Upper lobe of right lung (tissue), 1 donor: ENCODE measurements around the gene MICALL2. TPM values are rescaled to one million over a fixed set of nuclear protein-coding genes. Genes with fewer than 3 reads are reported as not detected.

ENCODE experiments used
- ATAC-seq: fragments of 200-7000 bp; cut with Tn5 transposase; one replicate; pipeline ENCODE4 v1.9.1; 2020; ENCODE audit warnings: mild to moderate bottlenecking, moderate library complexity
- DNase-seq: peaks from one replicate; pipeline ENCODE4 v3.0.0-alpha.2; 2020
- H3K27ac ChIP-seq: fragments of 200-600 bp; one replicate; pipeline ENCODE4 v1.8.0; 2022
- H3K27me3 ChIP-seq: fragments of 200-600 bp; one replicate; pipeline ENCODE4 v1.8.0; 2022; ENCODE audit warnings: mild to moderate bottlenecking
- H3K36me3 ChIP-seq: fragments of 200-600 bp; one replicate; pipeline ENCODE4 v1.8.0; 2022
- H3K4me1 ChIP-seq: fragments of 200-600 bp; one replicate; pipeline ENCODE4 v1.8.0; 2022
- H3K4me3 ChIP-seq: fragments of 200-600 bp; one replicate; pipeline ENCODE4 v1.8.0; 2022; ENCODE audit warnings: mild to moderate bottlenecking
- H3K9me3 ChIP-seq: fragments of 200-600 bp; one replicate; pipeline ENCODE4 v1.8.0; 2022
- intact Hi-C: fragments of 100-400 bp; cut with DNase I; formaldehyde crosslinking; loops from one replicate; pipeline ENCODE4 v1.11.0; 2022
- total RNA-seq: library from RNA; stranded (reverse); fragmentation: NEBNext Ultra II Directional; extraction: Animal tissue kit (Norgen Biotek cat#: 25700); gene quantifications from one replicate; pipeline ENCODE4 v1.2.1, GENCODE V29; 2021
- TF ChIP-seq, protein P1 (sequence below): fragments of 200-600 bp; IDR thresholded peaks from one replicate; pipeline ENCODE4 v1.8.0; 2022; ENCODE audit warnings: antibody characterized with exemption
- donor health status: DM: no; HTN: yes; CAD: no; lungs with severe emphysema.

Gene MICALL2
- total RNA-seq, 1 donor from 2014 or later = 37.6 TPM

DNA sequence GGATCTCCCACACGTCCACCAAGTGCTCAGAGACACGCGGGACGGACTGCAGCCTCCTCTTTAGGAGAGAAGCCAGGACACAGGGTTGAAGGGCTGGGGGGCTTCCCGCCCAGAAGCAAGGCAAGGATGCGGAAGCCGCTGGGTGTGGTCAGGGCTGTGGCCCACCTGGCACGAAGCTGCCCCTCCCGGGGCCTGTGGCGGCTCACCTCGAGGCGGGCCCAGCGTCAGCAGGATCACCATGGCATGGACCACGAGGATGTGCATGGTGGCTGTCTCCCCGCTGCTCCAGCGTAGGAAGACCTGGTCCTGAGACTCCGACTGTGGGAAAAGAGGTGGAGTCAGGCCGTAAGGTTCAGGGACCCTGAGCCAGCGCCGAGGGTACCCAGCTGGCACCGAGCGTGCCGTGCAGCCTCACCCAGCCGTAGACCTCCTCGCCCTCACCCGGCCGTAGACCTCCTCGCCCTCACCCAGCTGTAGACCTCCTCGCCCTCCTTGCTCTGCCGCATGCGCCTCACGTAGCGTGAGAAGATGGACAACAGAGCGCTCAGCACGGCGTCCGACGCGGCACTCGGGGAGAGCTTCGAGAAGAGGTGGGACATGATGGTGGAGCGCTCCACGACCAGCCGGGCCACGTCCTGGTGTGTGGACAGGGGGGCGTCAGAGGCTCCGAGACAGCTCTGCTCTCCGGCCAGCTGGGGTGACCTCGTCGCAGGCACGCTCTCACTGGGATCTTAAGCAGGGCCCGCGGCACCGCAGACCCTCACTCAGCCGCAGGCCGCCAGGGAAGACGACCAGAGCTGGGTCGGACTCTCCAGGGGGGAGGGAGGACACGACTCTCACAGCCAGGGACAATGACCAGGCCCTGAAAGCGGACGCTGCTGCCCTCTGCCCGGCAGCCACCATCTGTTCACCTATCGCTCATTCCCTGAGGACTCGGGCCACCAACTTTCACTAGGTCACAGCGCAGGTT, 24.6 kb upstream of the MICALL2 start:
- peaks cover 86% of the 10 kb centered on the region for H3K36me3 ChIP-seq

DNA sequence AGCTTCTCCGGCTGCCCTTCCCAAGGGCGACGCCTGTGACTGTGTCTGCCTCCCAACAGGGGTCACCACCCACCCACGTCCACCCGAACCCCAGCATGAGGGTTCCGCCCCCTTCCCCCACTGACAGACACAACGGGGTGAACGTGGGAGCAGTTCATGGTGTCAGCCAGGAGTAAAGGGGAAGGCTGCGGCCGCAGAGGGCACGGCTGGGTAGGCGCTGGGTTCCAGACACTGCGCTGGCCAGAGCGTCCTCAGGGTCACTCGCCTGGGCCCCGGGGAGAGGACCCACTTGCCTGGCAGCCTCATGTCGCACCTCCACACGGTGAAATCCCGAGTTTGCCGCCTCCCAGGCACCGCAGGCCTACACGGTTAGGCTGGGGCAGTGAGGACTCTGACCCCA, 23.8 kb upstream of the MICALL2 start:
- Histone ChIP-seq H3K4me3 (no peak overlapping the region), H3K9me3 (no peaks in the 10 kb centered on the region), H3K27ac (no peak overlapping the region), H3K36me3 (peaks cover 86% of the 10 kb centered on the region), H3K27me3 (no peaks in the 10 kb centered on the region), H3K4me1 (no peaks in the 10 kb centered on the region)
- no peak for DNase-seq
- intact Hi-C loops = no loop called here
- no peak for ATAC-seq
- TF ChIP-seq, protein P1, sequence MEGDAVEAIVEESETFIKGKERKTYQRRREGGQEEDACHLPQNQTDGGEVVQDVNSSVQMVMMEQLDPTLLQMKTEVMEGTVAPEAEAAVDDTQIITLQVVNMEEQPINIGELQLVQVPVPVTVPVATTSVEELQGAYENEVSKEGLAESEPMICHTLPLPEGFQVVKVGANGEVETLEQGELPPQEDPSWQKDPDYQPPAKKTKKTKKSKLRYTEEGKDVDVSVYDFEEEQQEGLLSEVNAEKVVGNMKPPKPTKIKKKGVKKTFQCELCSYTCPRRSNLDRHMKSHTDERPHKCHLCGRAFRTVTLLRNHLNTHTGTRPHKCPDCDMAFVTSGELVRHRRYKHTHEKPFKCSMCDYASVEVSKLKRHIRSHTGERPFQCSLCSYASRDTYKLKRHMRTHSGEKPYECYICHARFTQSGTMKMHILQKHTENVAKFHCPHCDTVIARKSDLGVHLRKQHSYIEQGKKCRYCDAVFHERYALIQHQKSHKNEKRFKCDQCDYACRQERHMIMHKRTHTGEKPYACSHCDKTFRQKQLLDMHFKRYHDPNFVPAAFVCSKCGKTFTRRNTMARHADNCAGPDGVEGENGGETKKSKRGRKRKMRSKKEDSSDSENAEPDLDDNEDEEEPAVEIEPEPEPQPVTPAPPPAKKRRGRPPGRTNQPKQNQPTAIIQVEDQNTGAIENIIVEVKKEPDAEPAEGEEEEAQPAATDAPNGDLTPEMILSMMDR = no peak

More for the DNA sequence above, 24.6 kb upstream of the MICALL2 start:
- no peak overlapping the region for H3K4me3 ChIP-seq
- intact Hi-C loops = no loop called here
- TF ChIP-seq, protein P1 = no peak
- H3K4me1 ChIP-seq = no peaks in the 10 kb centered on the region
- H3K27ac ChIP-seq = no peak overlapping the region
- no peaks in the 10 kb centered on the region for H3K9me3 ChIP-seq
- no peaks in the 10 kb centered on the region for H3K27me3 ChIP-seq
- DNase-seq = no peak
- ATAC-seq = no peak

DNA sequence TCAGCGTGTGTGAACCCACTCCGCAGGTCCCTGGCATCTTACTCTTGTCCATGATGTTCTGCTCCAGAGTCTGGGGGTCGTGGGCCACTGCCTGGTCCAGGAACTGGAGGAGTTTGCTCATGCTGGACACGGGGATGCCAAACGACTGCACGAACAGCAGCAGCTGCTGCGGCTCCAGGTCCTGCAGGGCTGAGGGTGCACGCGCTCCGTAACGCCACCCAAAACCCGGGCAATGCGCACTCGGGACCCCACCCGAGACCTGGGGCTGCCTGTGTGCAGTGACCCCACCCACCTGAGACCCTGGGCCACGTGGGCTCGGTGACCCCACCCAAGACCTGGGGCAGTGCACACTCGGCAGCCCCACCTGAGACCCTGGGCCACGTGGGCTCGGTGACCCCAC, 22.0 kb upstream of the MICALL2 start:
- TF ChIP-seq, protein P1 = no peak
- intact Hi-C loops = no loop called here
- no peaks in the 10 kb centered on the region for H3K4me1 ChIP-seq
- H3K36me3 ChIP-seq = peaks cover 86% of the 10 kb centered on the region
- H3K27me3 ChIP-seq = no peaks in the 10 kb centered on the region
- H3K27ac ChIP-seq = no peak overlapping the region
- H3K4me3 ChIP-seq = no peak overlapping the region
- no peak for DNase-seq
- no peaks in the 10 kb centered on the region for H3K9me3 ChIP-seq
- ATAC-seq = no peak

DNA sequence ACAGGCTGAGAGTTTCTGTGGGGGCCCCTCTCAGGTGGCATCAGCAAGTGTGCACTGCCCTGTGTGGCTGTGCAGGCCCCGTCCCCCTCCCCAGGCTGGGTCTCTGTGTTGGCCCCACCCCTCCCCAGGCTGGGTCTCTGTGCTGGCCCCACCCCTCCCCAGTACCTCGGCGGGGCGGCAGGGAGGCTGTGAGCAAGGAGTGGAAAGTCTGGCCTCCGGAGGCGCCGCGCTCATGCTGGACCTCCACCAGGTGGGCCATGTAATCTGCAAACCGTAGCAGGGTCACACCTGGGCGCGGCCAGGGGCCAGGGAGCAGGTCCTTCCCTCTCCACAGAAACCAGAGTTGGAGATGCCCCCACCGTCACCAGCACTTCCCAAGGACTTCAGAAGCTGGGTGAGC, 21.4 kb upstream of the MICALL2 start:
- Histone ChIP-seq H3K36me3 (peaks cover 82% of the 10 kb centered on the region), H3K27ac (no peak overlapping the region)
- ATAC-seq = no peak

DNA sequence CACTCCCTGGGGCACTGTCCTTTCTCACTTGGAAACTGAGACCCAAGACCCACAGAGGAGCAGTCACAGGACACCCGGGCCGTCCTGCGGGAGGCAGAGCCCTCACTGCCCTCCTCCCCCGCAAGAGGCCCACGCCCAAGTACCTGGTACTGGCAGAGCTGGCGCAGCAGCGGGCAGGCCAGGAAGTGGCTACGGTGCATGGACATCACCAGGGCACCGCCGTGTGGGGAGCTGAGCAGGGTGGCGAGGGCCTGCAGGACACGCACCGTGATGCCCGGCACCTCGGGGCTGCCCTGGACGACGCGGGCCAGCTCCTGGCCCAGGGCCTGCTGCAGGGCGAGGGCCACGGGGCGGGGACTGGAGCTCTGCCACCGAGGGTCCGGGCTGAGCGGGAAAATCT, 20.0 kb upstream of the MICALL2 start:
- Histone ChIP-seq H3K4me3 (no peak overlapping the region), H3K36me3 (peaks cover 70% of the 10 kb centered on the region), H3K4me1 (no peaks in the 10 kb centered on the region), H3K9me3 (no peaks in the 10 kb centered on the region), H3K27ac (no peak overlapping the region), H3K27me3 (no peaks in the 10 kb centered on the region)
- intact Hi-C loops = no loop called here
- ATAC-seq (no peak), DNase-seq (no peak)
- TF ChIP-seq, protein P1 = no peak

More for the DNA sequence above, 21.4 kb upstream of the MICALL2 start:
- no peak overlapping the region for H3K4me3 ChIP-seq
- no peaks in the 10 kb centered on the region for H3K4me1 ChIP-seq
- no peaks in the 10 kb centered on the region for H3K9me3 ChIP-seq
- intact Hi-C loops = no loop called here
- H3K27me3 ChIP-seq = no peaks in the 10 kb centered on the region
- DNase-seq = no peak
- TF ChIP-seq, protein P1 = no peak
